ENCODE data around the gene TMEM79. TPM values are rescaled to one million over a fixed set of nuclear protein-coding genes. Genes with fewer than 3 reads are reported as not detected.

The TMEM79 gene
- total RNA-seq, 6 experiments from 2014 or later, result 2.0 to 2.7 (median 2.1) TPM

DNA sequence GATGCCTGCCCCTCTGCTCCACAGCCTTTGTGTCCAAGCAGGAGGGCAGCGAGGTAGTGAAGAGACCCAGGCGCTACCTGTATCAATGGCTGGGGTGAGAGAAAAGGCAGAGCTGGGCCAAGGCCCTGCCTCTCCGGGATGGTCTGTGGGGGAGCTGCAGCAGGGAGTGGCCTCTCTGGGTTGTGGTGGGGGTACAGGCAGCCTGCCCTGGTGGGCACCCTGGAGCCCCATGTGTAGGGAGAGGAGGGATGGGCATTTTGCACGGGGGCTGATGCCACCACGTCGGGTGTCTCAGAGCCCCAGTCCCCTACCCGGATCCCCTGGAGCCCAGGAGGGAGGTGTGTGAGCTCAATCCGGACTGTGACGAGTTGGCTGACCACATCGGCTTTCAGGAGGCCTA is 41.4 kb upstream of the TMEM79 start:
- no peaks in the 10 kb centered on the region for H3K9me3 Mint-ChIP-seq
- no peaks in the 10 kb centered on the region for H3K4me1 Mint-ChIP-seq (ENCODE audit: low read depth)
- H3K27me3 Mint-ChIP-seq (ENCODE audit: insufficient read depth), result peaks cover 13% of the 10 kb centered on the region
- H3K36me3 Mint-ChIP-seq (ENCODE audit: low read depth), result peaks cover 5% of the 10 kb centered on the region; the same call in 1 of the 2 replicates
- no peak for DNase-seq
- H3K4me3 Mint-ChIP-seq, result no peak overlapping the region
- TF ChIP-seq, protein P1, sequence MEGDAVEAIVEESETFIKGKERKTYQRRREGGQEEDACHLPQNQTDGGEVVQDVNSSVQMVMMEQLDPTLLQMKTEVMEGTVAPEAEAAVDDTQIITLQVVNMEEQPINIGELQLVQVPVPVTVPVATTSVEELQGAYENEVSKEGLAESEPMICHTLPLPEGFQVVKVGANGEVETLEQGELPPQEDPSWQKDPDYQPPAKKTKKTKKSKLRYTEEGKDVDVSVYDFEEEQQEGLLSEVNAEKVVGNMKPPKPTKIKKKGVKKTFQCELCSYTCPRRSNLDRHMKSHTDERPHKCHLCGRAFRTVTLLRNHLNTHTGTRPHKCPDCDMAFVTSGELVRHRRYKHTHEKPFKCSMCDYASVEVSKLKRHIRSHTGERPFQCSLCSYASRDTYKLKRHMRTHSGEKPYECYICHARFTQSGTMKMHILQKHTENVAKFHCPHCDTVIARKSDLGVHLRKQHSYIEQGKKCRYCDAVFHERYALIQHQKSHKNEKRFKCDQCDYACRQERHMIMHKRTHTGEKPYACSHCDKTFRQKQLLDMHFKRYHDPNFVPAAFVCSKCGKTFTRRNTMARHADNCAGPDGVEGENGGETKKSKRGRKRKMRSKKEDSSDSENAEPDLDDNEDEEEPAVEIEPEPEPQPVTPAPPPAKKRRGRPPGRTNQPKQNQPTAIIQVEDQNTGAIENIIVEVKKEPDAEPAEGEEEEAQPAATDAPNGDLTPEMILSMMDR (IDR thresholded peaks at IDR 0.05), result no peak
- H3K27ac Mint-ChIP-seq, result no peak overlapping the region

DNA sequence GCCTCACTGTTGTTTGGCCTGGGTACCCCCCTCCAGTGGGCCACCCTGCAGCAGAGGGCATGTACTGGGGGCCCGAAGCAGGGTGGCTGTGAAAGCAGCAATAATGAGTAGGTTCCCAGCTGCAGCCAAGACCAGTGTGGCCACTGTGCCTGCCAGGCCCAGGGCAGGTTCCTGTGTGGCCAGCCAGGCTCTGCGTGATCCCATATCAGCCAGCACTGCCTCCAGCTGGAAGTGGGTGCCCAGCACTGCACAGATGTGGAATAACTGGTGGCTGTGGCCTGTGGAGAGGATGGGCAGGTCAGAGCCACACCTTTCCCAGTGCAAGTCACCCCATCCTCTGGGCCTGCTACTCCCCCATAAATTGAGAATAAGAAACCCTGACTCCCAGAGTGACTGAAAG is 40.0 kb upstream of the TMEM79 start:
- peaks cover 5% of the 10 kb centered on the region; the same call in 1 of the 2 replicates for H3K36me3 Mint-ChIP-seq (ENCODE audit: low read depth)
- H3K9me3 Mint-ChIP-seq, result no peaks in the 10 kb centered on the region
- no peak overlapping the region for H3K4me3 Mint-ChIP-seq
- TF ChIP-seq, protein P1 (IDR thresholded peaks at IDR 0.05), result no peak
- no peak overlapping the region for H3K27ac Mint-ChIP-seq
- H3K27me3 Mint-ChIP-seq (ENCODE audit: insufficient read depth), result peaks cover 13% of the 10 kb centered on the region
- DNase-seq, result no peak
- no peaks in the 10 kb centered on the region for H3K4me1 Mint-ChIP-seq (ENCODE audit: low read depth)

DNA sequence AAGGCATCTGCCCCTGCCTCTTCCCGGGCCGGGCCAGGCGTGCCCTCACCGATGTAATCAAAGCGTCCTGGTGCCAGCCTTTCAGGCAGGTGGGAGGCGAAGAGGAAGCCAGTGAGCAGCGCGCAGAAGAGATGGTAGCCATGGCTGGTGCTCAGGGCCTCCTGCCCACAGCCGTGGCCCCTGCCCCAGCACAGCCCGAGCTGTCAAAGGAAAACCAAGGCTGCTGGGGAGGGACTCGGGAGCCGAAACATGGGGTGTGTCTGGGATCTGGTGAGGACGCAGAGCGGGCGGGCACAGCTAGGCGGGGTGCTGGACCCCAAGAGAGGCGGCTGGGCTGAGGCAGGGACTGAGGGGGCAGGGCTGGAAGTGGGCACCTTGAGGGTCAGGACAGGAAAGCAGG is 39.4 kb upstream of the TMEM79 start:
- Mint-ChIP-seq H3K4me3 (no peak overlapping the region), H3K27ac (no peak overlapping the region), H3K36me3 (ENCODE audit: low read depth) (peaks cover 4% of the 10 kb centered on the region; the same call in 1 of the 2 replicates), H3K27me3 (ENCODE audit: insufficient read depth) (peaks cover 13% of the 10 kb centered on the region), H3K9me3 (no peaks in the 10 kb centered on the region), H3K4me1 (ENCODE audit: low read depth) (no peaks in the 10 kb centered on the region)
- no peak for DNase-seq
- TF ChIP-seq, protein P1 (IDR thresholded peaks at IDR 0.05), result no peak

DNA sequence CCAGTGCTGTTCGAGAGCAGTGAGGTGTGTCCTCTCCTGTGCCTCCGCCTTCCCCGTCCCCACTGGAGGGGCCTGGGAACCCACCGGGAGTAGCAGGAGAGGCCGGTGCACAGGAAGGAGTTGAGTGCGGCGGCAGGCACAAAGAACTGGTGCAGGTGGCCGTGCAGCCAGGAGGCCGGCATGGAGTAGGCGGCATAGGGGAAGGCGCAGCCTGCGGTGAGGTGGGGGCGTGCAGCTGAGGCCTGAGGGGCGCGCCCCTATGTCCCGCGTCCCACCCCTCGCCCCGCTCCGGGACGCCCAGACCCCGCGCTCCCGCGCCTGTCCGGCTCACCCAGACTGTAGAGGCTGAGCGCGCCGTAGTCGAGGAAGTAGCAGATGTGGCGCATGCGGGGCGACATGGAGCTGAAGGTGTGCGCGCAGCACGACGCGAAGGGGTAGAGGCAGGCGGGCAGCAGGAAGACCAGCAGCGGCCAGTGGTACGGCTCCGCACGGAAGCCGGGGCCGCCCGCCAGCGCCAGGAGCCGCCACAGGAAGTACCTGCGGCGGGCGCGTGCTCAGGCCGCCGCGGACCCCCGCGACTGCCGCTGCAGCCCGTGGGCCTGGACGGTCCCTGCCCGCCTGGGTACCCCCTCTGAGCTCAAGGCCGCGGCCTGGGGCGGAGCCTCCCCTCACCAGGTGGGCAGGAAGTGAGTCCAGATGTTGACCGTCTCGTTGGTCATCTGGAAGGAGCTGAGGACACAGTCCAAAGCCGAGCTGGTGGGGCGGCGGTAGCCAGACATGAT is 38.5 kb upstream of the TMEM79 start:
- DNase-seq, result no peak
- H3K9me3 Mint-ChIP-seq, result no peaks in the 10 kb centered on the region
- H3K27ac Mint-ChIP-seq, result no peak overlapping the region
- TF ChIP-seq, protein P1 (IDR thresholded peaks at IDR 0.05), result no peak
- peaks cover 13% of the 10 kb centered on the region for H3K27me3 Mint-ChIP-seq (ENCODE audit: insufficient read depth)
- no peaks in the 10 kb centered on the region for H3K4me1 Mint-ChIP-seq (ENCODE audit: low read depth)
- H3K4me3 Mint-ChIP-seq, result peak overlapping the region; percentile 54
- no peaks in the 10 kb centered on the region for H3K36me3 Mint-ChIP-seq (ENCODE audit: low read depth)

DNA sequence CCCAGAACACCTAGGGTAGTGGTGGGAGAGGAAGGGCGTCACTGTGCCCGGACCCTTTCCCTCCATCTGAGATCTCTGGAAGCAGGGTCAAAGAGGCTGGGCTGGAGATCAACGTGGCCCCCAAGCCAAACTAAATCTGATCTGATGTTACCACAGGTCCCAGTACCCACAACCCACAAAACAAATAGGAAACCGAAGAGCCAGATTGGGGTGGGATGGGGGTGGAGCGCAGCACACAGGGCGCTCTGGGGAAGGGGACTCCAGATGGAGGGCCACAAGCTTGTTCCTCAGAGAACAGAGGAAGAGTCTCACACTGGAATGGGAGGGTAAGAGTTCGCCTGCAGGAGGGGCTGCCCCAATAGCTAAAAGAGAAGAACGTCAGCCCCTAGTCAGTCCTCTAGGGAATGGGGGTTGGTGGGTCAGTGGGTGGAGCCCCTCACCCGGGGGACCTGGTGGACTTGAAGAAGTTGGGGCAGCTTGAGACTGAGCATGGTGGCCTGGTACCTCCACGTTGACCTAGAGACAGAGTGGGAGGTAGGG is 37.8 kb upstream of the TMEM79 start:
- TF ChIP-seq, protein P1 (IDR thresholded peaks at IDR 0.05), result no peak
- no peak for DNase-seq
- Mint-ChIP-seq H3K4me1 (ENCODE audit: low read depth) (no peaks in the 10 kb centered on the region), H3K27me3 (ENCODE audit: insufficient read depth) (peaks cover 10% of the 10 kb centered on the region), H3K36me3 (ENCODE audit: low read depth) (no peaks in the 10 kb centered on the region), H3K9me3 (no peaks in the 10 kb centered on the region), H3K27ac (no peak overlapping the region), H3K4me3 (0 out of 2 replicates have a peak overlapping the region, but pooled peaks have one; percentile 11)
